ENCODE measurements around the gene ZNF618.

ZNF618 gene

DNA sequence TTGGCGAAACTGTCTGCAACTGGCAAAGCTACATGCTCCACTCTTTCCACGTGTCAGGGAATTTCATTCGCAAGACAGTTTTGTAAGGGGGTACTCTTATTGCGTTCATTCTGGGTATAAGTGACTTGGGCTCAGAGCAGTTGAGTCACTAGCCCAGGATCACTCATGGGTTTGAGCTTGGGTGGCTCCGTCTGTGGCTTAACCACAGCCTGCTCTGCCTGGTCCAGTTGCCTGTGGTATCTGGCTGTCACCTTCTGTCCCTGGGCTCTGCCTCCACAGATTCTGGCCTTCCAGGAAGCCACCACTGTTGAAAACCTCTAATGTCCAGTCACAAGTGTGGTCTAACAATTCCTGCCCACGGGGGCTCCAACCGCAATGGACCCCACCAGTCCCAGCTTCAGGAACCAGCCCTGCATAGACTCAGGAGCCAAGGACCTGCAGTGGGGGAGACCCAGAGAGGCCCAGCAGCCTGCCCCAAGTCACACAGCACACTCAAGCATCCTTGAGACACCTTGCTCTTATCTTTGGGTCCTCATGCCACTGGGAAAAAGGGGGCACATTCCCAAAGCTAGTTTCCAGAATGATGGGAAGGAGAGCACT lies 212.6 kb downstream of the ZNF618 start:
- TF ChIP-seq, protein P1, sequence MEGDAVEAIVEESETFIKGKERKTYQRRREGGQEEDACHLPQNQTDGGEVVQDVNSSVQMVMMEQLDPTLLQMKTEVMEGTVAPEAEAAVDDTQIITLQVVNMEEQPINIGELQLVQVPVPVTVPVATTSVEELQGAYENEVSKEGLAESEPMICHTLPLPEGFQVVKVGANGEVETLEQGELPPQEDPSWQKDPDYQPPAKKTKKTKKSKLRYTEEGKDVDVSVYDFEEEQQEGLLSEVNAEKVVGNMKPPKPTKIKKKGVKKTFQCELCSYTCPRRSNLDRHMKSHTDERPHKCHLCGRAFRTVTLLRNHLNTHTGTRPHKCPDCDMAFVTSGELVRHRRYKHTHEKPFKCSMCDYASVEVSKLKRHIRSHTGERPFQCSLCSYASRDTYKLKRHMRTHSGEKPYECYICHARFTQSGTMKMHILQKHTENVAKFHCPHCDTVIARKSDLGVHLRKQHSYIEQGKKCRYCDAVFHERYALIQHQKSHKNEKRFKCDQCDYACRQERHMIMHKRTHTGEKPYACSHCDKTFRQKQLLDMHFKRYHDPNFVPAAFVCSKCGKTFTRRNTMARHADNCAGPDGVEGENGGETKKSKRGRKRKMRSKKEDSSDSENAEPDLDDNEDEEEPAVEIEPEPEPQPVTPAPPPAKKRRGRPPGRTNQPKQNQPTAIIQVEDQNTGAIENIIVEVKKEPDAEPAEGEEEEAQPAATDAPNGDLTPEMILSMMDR (conservative IDR thresholded peaks at IDR 0.05) = no peak
- H3K27ac ChIP-seq = no peak overlapping the region

DNA sequence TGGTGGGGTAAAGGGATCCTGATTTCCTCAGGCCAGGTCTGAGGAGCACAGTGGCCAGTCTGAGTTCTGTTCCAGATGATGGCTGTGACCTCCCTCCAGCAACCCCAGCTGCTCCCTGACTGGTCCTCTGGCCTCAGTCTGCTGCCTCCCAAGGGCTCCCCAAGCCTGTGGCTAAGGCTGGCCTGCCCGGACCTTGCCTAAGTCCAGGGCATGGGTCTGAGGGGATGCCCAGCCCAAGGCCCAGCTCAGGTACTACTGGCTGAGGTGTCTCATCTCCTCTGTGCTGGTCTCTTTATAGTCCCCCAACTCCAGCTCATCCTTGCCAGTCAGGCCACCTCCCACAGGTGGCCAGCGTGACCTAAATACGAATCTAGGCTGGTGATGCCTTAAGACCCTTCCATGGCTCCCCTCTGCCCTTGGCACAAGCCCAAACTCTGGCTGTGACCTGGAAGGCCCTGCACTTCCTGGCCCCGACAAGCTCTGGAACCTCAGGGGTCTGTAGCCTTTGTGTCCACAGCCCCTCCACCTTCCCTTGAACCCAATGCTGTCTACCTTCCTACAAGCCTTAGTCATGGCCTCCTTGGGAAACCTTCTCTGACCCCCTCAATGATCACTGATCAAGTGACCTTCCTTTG lies 213.2 kb downstream of the ZNF618 start:
- H3K27ac ChIP-seq = no peak overlapping the region
- TF ChIP-seq, protein P1 (conservative IDR thresholded peaks at IDR 0.05) = no peak

DNA sequence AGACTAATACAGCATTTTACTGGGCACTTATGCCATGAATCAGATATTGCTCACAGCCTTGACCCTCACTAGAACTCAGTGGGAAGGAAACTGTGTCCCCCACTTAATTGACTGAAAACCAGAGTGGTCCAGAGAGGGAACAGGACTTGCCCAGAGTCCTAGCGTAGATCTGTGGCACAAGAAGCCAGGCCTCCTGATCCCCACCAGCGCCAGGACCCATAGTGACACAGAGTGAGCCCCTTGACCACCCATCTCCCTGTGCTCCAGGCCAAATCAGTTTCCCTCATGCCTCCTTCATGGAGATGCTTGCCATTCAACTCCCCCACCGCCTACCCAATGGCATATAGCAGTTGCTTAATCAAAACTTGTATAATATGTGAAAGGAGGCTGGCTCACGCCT lies 214.7 kb downstream of the ZNF618 start:
- TF ChIP-seq, protein P1 (conservative IDR thresholded peaks at IDR 0.05) = no peak
- no peak overlapping the region for H3K27ac ChIP-seq

DNA sequence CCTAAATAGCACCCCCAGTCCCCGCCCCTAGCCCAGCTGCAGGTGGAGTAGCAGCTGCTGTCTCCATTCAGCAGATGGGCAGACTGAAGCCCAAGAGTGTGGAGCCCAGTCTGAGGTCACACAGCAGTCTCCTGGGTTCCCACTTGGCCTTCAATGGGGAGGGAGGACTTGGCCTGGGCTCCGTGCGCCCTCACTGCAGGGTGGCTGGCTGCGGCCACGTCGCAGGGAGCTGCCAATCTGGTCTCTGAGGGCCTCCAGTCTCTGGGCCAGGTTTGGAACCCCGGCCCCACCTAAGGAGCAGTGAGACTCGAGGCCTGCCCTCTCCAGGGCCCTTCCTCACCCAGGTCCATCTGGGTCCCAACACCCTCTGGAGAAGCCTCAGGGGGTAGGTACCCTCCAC lies 215.6 kb downstream of the ZNF618 start:
- H3K27ac ChIP-seq = no peak overlapping the region
- TF ChIP-seq, protein P1 (conservative IDR thresholded peaks at IDR 0.05) = no peak

DNA sequence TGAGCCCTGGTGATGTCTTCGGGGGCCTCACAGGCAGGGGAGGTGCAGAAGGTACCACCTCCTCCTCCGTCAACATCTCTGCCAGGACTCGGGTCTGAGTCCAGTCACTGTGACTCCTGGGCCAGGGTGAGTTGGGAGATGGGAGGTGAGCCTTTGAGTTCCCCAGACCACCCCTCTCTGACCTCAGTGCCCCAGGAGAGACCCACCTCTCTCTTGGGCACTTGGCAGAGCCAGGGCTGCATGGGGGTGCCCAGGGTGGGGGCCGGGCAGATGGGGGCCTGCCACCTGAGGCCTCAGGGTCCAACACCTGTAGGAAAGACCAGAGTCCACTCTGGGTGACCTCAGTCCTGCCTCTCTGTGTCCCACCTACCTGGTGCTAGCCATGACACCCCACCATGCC lies 216.2 kb downstream of the ZNF618 start:
- TF ChIP-seq, protein P1 (conservative IDR thresholded peaks at IDR 0.05) = no peak

DNA sequence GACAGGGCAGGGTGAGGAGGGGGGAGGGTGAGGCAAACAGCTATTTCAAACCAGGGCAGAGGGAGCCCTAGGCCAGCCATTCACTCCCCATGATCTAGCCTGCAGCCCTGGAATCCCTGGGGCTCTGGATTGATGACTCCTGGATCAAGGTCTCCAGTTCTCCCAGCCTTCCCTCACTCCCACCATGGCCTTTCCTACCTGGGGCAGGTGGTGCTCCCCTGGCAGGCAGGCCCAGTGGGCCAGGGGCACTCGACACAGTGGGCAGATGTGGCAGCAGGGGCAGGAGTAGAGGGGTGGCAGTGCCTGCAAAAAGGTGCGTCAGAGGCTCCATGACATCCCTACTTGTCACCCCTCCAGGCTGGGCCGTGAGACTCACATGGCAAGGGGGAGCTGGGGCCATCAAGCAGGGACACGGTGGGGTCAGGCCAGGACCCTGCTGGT lies 216.9 kb downstream of the ZNF618 start:
- TF ChIP-seq, protein P1 (conservative IDR thresholded peaks at IDR 0.05) = no peak
- H3K27ac ChIP-seq = no peak overlapping the region

More for the DNA sequence above, 216.2 kb downstream of the ZNF618 start:
- H3K27ac ChIP-seq = no peak overlapping the region

DNA sequence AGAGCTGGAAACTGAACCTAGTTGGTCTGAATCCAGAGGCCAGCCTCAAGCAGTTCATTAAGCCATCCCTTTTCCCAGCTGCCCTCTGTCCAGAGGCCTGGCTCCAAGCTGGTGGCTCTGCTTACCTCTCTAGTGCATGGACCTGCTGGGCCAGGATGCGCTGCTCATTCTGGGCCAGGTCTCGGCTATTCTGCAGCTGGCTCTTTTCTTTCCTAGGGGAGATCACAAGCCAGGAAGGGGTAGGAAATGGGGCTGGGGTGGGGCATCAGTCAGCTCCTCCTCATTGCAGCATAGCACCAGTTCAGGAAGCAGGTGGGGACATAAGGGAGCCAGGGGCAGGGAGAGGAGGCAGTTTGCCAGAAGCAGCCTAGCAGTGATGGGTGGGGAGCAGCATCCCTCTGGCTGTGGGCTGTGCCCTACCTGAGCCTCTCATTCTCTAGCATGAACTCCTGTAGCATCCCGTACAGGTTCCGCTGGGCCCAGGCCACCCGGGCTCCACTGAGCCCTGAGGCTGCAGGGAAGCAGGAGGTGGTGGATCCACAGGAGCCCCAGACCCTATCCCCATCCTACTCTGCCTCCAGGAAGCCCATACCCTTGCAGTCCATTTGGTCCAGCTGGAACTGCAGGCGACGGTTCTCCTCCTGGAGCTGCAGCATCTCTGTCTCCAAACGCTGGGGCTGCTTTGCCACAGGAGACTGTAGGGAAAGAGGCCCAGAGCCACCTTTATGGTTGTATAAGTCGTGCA lies 217.8 kb downstream of the ZNF618 start:
- TF ChIP-seq, protein P1 (conservative IDR thresholded peaks at IDR 0.05) = no peak

More for the DNA sequence above, 217.8 kb downstream of the ZNF618 start:
- H3K27ac ChIP-seq = no peak overlapping the region
